Cardiac atrium fibroblast (primary cell): ENCODE results near the gene ANKRD13C. TPM values are rescaled to one million over a fixed set of nuclear protein-coding genes. Genes with fewer than 3 reads are reported as not detected.

Experiments used
- total RNA-seq: library from RNA; depleted of rRNA; stranded (reverse); fragments of >200 nt; gene quantifications from 2 replicates; pipeline ENCODE4 v1.2.3, GENCODE V29; 2015

Gene ANKRD13C
- 15.9 and 16.1 TPM in 2 replicates for total RNA-seq

GRCh38 chr1:70354332-70355110, at the start of gene ANKRD13C:
Gene ANKRD13C, minus strand, starts transcription at chr1:70354722. Its CDS starts 314 bp downstream, at chr1:70354408.

GRCh38 chr1:70221238-70222121, 133.0 kb downstream of the ANKRD13C start, which contains the start of gene SRSF11:
Gene SRSF11, plus strand, starts transcription at chr1:70221380. Its CDS starts 257 bp downstream, at chr1:70221637.

Other genes with a start within 250 kb of the ANKRD13C start
- gene LRRC40, start 149.1 kb downstream of the ANKRD13C start, total RNA-seq, result 14.3 and 20.4 TPM in 2 replicates
- gene SRSF11, start 133.3 kb downstream of the ANKRD13C start, total RNA-seq, result 51.6 and 63.0 TPM in 2 replicates
- 9.6 and 10.4 TPM in 2 replicates for gene CTH, start 56.5 kb upstream of the ANKRD13C start, total RNA-seq